Vagina (tissue), 2 donors: ENCODE data around the gene ARHGAP10.

Source experiments
- CTCF ChIP-seq, 3 experiments: fragments of 450-650 bp in 2 of 3; fragments of 200-600 bp in 1 of 3; sonication (generic) in 1 of 3; IDR thresholded peaks; one replicate each; pipeline ENCODE4 v1.5.1; 2017 to 2019; ENCODE audit warnings: antibody characterized with exemption in 3 of 3, mild to moderate bottlenecking in 2 of 3, moderate library complexity in 2 of 3
- POLR2AphosphoS5 ChIP-seq, 2 donors: sonication (generic); formaldehyde crosslinking; IDR thresholded peaks; one replicate each; pipeline ENCODE4 v1.9.0; 2017; ENCODE audit warnings: antibody characterized with exemption in 2 of 2, mild to moderate bottlenecking in 2 of 2, low read depth in 1 of 2; ENCODE audit not compliant: insufficient read depth in 1 of 2

GRCh38 chr4:147776716-147777115 is 44.8 kb downstream of the ARHGAP10 start:
- TF ChIP-seq CTCF (IDR thresholded peaks at IDR 0.05) (no peak), POLR2AphosphoS5 (IDR thresholded peaks at IDR 0.05; ENCODE audit: insufficient read depth in 1 of 2, low read depth in 1 of 2) (no peak)
